Measurements from ENCODE around the gene FZR1. TPM values are rescaled to one million over a fixed set of nuclear protein-coding genes. Genes with fewer than 3 reads are reported as not detected.

Gene FZR1
- total and polyA plus RNA-seq, 2 of the 13 experiments (the other 11 are each of a cell fraction or from before 2014, with no cell fraction given), result 29.0 to 30.8 TPM

DNA sequence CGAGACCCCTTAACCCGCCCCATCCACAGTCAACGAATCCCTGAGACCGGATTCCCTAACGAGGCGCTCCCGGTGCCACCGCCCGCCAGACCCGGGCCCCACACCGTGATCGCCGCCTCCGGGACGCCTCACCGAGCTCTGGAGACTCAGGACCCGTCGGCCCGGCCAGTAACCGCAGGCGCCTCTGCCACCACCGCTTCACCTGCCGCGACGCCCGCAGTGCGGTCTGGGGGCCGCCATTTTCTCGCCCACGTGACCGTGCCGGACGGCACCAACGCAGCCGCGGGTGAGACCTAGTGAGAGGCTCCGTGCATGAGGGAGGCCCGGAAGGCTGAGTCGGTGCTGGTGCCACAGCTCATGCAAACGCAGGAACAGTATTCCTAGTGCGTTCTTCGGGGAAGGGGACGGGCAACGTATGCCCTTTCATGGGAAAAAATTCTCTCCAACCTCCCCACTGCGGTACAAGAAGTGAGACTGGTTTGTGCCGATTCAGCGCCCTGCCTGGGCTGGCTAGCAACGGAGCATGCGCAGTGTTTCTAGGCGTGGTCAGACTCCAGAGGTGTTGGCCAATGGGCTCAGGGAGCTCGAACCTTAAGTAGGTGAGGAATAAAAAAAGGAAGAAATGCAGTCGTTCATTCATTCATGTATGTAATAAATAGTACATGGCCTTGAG, 5.5 kb upstream of the FZR1 start, which contains the start of gene DOHH (continued):
- TF ChIP-seq, protein P1, sequence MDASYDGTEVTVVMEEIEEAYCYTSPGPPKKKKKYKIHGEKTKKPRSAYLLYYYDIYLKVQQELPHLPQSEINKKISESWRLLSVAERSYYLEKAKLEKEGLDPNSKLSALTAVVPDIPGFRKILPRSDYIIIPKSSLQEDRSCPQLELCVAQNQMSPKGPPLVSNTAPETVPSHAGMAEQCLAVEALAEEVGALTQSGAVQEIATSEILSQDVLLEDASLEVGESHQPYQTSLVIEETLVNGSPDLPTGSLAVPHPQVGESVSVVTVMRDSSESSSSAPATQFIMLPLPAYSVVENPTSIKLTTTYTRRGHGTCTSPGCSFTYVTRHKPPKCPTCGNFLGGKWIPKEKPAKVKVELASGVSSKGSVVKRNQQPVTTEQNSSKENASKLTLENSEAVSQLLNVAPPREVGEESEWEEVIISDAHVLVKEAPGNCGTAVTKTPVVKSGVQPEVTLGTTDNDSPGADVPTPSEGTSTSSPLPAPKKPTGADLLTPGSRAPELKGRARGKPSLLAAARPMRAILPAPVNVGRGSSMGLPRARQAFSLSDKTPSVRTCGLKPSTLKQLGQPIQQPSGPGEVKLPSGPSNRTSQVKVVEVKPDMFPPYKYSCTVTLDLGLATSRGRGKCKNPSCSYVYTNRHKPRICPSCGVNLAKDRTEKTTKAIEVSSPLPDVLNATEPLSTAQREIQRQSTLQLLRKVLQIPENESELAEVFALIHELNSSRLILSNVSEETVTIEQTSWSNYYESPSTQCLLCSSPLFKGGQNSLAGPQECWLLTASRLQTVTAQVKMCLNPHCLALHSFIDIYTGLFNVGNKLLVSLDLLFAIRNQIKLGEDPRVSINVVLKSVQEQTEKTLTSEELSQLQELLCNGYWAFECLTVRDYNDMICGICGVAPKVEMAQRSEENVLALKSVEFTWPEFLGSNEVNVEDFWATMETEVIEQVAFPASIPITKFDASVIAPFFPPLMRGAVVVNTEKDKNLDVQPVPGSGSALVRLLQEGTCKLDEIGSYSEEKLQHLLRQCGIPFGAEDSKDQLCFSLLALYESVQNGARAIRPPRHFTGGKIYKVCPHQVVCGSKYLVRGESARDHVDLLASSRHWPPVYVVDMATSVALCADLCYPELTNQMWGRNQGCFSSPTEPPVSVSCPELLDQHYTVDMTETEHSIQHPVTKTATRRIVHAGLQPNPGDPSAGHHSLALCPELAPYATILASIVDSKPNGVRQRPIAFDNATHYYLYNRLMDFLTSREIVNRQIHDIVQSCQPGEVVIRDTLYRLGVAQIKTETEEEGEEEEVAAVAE (CRISPR knock-in tag; IDR thresholded peaks at IDR 0.05; ENCODE audit: borderline replicate concordance), result peak; percentile 74; the same call in 1 of the 2 replicates
- TF ChIP-seq ZNF713 (CRISPR knock-in tag; IDR thresholded peaks at IDR 0.05) (no peak), KLF11 (CRISPR knock-in tag; IDR thresholded peaks at IDR 0.05) (peak; percentile 45; the same call in 1 of the 2 replicates), ELF1 (CRISPR knock-in tag; IDR thresholded peaks at IDR 0.05) (no peak; the same call in 1 of the 2 replicates), FOXA3 (CRISPR knock-in tag; IDR thresholded peaks at IDR 0.05) (peak; percentile 26; the same call in 1 of the 2 replicates), ZSCAN29 (CRISPR knock-in tag; conservative IDR thresholded peaks at IDR 0.05) (0 out of 2 replicates have a peak, but pooled peaks have one; percentile 61), YY1 (IDR thresholded peaks at IDR 0.05; ENCODE audit: insufficient read depth, insufficient replicate concordance, low read depth, low read length) (peak; percentile 99), IRX3 (CRISPR knock-in tag; IDR thresholded peaks at IDR 0.05; ENCODE audit: borderline replicate concordance, low read depth) (no peak), ZNF296 (CRISPR knock-in tag; conservative IDR thresholded peaks at IDR 0.05) (peak; percentile 75; the same call in 1 of the 2 replicates), KDM5B (CRISPR knock-in tag; IDR thresholded peaks at IDR 0.05; ENCODE audit: borderline replicate concordance) (peak; percentile 90; the same call in 1 of the 2 replicates), MEIS2 (CRISPR knock-in tag; IDR thresholded peaks at IDR 0.05) (0 out of 2 replicates have a peak, but pooled peaks have one; percentile 45), ZNF383 (CRISPR knock-in tag; IDR thresholded peaks at IDR 0.05; ENCODE audit: borderline replicate concordance) (no peak), SOX6 (IDR thresholded peaks at IDR 0.05) (no peak), SOX6 (CRISPR knock-in tag; IDR thresholded peaks at IDR 0.05) (peak; percentile 62), RXRA (CRISPR knock-in tag; IDR thresholded peaks at IDR 0.05) (peak; percentile 62; the same call in 1 of the 2 replicates), ZNF44 (CRISPR knock-in tag; IDR thresholded peaks at IDR 0.05) (peak; percentile 85; the same call in 1 of the 2 replicates), PHF20 (CRISPR knock-in tag; IDR thresholded peaks at IDR 0.05) (peak; percentile 97), PAWR (CRISPR knock-in tag; IDR thresholded peaks at IDR 0.05; ENCODE audit: borderline replicate concordance) (0 out of 2 replicates have a peak, but pooled peaks have one; percentile 45), SETDB1 (CRISPR knock-in tag; IDR thresholded peaks at IDR 0.05; ENCODE audit: borderline replicate concordance) (no peak), ZC3H4 (CRISPR knock-in tag; IDR thresholded peaks at IDR 0.05; ENCODE audit: borderline replicate concordance) (no peak), SIN3B (IDR thresholded peaks at IDR 0.05; ENCODE audit: low read length) (peak; percentile 78; the same call in 1 of the 2 replicates), ZNF790 (CRISPR knock-in tag; IDR thresholded peaks at IDR 0.05; ENCODE audit: borderline replicate concordance) (0 out of 2 replicates have a peak, but pooled peaks have one; percentile 53)
- TF ChIP-seq, protein P2, sequence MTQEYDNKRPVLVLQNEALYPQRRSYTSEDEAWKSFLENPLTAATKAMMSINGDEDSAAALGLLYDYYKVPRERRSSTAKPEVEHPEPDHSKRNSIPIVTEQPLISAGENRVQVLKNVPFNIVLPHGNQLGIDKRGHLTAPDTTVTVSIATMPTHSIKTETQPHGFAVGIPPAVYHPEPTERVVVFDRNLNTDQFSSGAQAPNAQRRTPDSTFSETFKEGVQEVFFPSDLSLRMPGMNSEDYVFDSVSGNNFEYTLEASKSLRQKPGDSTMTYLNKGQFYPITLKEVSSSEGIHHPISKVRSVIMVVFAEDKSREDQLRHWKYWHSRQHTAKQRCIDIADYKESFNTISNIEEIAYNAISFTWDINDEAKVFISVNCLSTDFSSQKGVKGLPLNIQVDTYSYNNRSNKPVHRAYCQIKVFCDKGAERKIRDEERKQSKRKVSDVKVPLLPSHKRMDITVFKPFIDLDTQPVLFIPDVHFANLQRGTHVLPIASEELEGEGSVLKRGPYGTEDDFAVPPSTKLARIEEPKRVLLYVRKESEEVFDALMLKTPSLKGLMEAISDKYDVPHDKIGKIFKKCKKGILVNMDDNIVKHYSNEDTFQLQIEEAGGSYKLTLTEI (CRISPR knock-in tag; conservative IDR thresholded peaks at IDR 0.05), result no peak
- TF ChIP-seq, protein P3, sequence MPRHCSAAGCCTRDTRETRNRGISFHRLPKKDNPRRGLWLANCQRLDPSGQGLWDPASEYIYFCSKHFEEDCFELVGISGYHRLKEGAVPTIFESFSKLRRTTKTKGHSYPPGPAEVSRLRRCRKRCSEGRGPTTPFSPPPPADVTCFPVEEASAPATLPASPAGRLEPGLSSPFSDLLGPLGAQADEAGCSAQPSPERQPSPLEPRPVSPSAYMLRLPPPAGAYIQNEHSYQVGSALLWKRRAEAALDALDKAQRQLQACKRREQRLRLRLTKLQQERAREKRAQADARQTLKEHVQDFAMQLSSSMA (CRISPR knock-in tag; IDR thresholded peaks at IDR 0.05), result peak; percentile 89; the same call in 1 of the 2 replicates

All from HepG2 (cell line).